ENCODE measurements around the gene DNAJA2. TPM values are rescaled to one million over a fixed set of nuclear protein-coding genes. Genes with fewer than 3 reads are reported as not detected.

The DNAJA2 gene
- total RNA-seq, 2 experiments from 2014 or later: 43.3 to 61.6 TPM

DNA sequence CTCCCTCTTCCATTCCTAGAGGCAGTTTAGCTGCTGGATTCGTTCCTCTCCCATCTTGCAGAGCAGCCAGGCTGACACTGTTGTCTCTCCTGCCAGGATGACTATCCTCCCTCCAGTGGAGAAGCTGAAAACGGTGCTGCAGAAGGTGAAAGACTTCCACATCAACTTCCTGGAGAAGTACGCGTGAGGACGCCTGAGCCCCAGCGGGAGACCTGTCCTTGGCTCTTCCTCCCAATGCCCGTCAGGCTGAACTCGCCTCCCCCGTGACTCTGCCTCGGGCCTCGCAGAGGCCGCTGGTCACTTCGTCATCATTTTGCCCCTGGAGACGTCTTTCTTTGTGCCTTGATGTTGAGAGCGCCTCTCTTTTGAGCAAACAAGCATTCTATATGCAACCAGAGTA is 44.7 kb downstream of the DNAJA2 start:
- POLR2A ChIA-PET: interaction anchor here (0.6 kb wide), 1 partner anchor 265 kb away, joined by 3 read pairs; no protein-coding TSS in a partner anchor
- Histone ChIP-seq H4K20me1 (ENCODE audit: insufficient read depth, low read length) (no peaks in the 10 kb centered on the region), H3K9me3 (ENCODE audit: low read length) (no peaks in the 10 kb centered on the region)

DNA sequence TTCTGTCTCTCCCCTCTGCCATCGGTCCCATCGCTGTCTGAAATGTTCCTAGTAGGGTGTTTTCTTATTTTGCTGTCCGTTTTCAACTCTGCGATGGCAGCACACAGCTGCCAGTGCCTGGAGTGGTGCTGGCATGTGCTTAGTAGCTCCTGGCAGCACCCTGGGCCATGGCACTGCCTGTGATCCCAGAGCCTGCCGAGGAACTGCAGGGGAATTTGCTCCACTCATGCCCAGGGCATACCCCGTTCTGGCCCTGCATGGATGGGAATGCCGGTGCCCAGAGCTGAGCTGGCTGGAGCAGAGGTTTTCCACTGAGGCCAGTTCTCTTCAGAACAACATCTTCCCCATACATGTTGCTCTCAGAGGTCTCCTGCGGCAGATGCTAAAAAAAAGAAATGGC is 46.2 kb downstream of the DNAJA2 start:
- intact Hi-C loops (cut with micrococcal nuclease; ENCODE audit: unreplicated experiment): loop anchor here (5.0 kb wide), 2 partner anchors 75 to 255 kb away; no protein-coding TSS in a partner anchor
- no peak overlapping the region for H3K27ac ChIP-seq (ENCODE audit: low read depth, low read length, poor library complexity, severe bottlenecking)
- H3K4me3 ChIP-seq (ENCODE audit: low read depth, low read length, poor library complexity, severe bottlenecking): no peak overlapping the region
- ChIA-PET CTCF (ENCODE audit: unreplicated experiment) (interaction anchor here (0.6 kb wide), 1 partner anchor 1886 kb away, joined by 3 read pairs; no protein-coding TSS in a partner anchor), POLR2A (interaction anchor here (0.6 kb wide), 1 partner anchor 238 kb away, joined by 3 read pairs; the partner anchor contains the start of gene ORC6)
- H3K4me2 ChIP-seq (ENCODE audit: low read length): no peak overlapping the region
- H3K36me3 ChIP-seq (ENCODE audit: insufficient read depth, low read length): peaks cover 52% of the 10 kb centered on the region
- BruUV-seq (replicated peaks): no TSS peak
- no peaks in the 10 kb centered on the region for H4K20me1 ChIP-seq (ENCODE audit: insufficient read depth, low read length)
- no peak for DNase-seq (ENCODE audit: low spot score)
- no peaks in the 10 kb centered on the region for H3K9me3 ChIP-seq (ENCODE audit: low read length)
- no peaks in the 10 kb centered on the region for H3K9me2 ChIP-seq (ENCODE audit: insufficient read depth, low read length)
- no peak overlapping the region for H2AFZ ChIP-seq (ENCODE audit: low read length)
- no peaks in the 10 kb centered on the region for H3K79me2 ChIP-seq (ENCODE audit: insufficient read depth, low read depth, low read length)
- H3K4me1 ChIP-seq (ENCODE audit: insufficient read depth, low read length, poor library complexity, severe bottlenecking): no peaks in the 10 kb centered on the region
- TF ChIP-seq, protein P1, sequence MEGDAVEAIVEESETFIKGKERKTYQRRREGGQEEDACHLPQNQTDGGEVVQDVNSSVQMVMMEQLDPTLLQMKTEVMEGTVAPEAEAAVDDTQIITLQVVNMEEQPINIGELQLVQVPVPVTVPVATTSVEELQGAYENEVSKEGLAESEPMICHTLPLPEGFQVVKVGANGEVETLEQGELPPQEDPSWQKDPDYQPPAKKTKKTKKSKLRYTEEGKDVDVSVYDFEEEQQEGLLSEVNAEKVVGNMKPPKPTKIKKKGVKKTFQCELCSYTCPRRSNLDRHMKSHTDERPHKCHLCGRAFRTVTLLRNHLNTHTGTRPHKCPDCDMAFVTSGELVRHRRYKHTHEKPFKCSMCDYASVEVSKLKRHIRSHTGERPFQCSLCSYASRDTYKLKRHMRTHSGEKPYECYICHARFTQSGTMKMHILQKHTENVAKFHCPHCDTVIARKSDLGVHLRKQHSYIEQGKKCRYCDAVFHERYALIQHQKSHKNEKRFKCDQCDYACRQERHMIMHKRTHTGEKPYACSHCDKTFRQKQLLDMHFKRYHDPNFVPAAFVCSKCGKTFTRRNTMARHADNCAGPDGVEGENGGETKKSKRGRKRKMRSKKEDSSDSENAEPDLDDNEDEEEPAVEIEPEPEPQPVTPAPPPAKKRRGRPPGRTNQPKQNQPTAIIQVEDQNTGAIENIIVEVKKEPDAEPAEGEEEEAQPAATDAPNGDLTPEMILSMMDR (conservative IDR thresholded peaks at IDR 0.05; ENCODE audit: low read length): no peak
- no peak for TF ChIP-seq EZH2phosphoT487 (IDR thresholded peaks at IDR 0.05; ENCODE audit: borderline replicate concordance, low read depth, low read length)

More for the DNA sequence above, 44.7 kb downstream of the DNAJA2 start:
- no peak overlapping the region for H3K4me2 ChIP-seq (ENCODE audit: low read length)
- H3K4me3 ChIP-seq (ENCODE audit: low read depth, low read length, poor library complexity, severe bottlenecking): no peak overlapping the region
- intact Hi-C loops (cut with micrococcal nuclease; ENCODE audit: unreplicated experiment): loop anchor here (5.0 kb wide), 2 partner anchors 77 to 257 kb away; no protein-coding TSS in a partner anchor
- no peak for DNase-seq (ENCODE audit: low spot score)
- peaks cover 37% of the 10 kb centered on the region; the same call in 1 of the 2 replicates for H3K36me3 ChIP-seq (ENCODE audit: insufficient read depth, low read length)
- H3K9me2 ChIP-seq (ENCODE audit: insufficient read depth, low read length): no peaks in the 10 kb centered on the region
- TF ChIP-seq, protein P1 (conservative IDR thresholded peaks at IDR 0.05; ENCODE audit: low read length): no peak
- no peak for TF ChIP-seq EZH2phosphoT487 (IDR thresholded peaks at IDR 0.05; ENCODE audit: borderline replicate concordance, low read depth, low read length)
- BruUV-seq (replicated peaks): TSS peak; percentile 55
- CTCF ChIA-PET (ENCODE audit: unreplicated experiment): no interaction called here
- peaks cover 11% of the 10 kb centered on the region for H3K4me1 ChIP-seq (ENCODE audit: insufficient read depth, low read length, poor library complexity, severe bottlenecking)
- H2AFZ ChIP-seq (ENCODE audit: low read length): no peak overlapping the region
- H3K27ac ChIP-seq (ENCODE audit: low read depth, low read length, poor library complexity, severe bottlenecking): no peak overlapping the region
- H3K79me2 ChIP-seq (ENCODE audit: insufficient read depth, low read depth, low read length): no peaks in the 10 kb centered on the region

DNA sequence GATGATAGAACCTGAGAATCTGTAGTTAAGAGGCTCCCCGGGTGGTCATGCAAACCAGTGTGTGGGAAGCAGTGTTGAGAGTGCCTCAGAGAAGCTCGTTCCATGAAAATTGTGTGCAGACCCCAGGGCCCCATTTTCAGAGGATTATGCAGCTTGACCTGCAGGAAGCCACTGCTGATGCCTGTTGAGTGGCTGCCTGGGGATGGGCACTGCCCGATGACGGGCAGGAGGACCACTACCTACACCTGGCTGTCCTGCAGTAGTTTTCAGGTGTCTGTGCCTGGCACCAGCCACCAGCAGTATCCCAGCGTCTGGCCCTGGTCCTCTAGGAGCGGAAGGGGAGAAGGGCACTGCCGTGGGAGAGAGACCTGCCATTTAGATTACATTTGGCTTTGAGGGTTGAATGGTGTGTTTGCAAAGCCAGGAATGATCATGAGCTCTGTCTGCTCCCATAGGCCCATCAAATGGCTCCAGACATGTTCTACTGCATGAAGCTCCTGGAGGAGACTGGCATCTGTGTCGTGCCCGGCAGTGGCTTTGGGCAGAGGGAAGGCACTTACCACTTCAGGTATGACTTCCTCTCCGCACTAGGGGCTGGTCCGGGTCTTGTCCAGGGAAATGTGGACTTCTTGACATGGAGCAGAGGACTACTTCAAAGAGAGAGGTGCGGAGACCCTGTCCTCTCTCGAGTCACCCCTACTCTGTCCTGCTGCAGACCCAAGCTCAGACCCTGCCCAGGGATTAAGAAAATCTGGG is 46.8 kb downstream of the DNAJA2 start:
- Histone ChIP-seq H3K27ac (ENCODE audit: low read depth, low read length, poor library complexity, severe bottlenecking) (no peak overlapping the region), H3K4me2 (ENCODE audit: low read length) (no peak overlapping the region), H3K4me3 (ENCODE audit: low read depth, low read length, poor library complexity, severe bottlenecking) (no peak overlapping the region), H3K36me3 (ENCODE audit: insufficient read depth, low read length) (peaks cover 55% of the 10 kb centered on the region), H4K20me1 (ENCODE audit: insufficient read depth, low read length) (no peaks in the 10 kb centered on the region), H2AFZ (ENCODE audit: low read length) (no peak overlapping the region), H3K4me1 (ENCODE audit: insufficient read depth, low read length, poor library complexity, severe bottlenecking) (no peaks in the 10 kb centered on the region), H3K9me3 (ENCODE audit: low read length) (no peaks in the 10 kb centered on the region), H3K79me2 (ENCODE audit: insufficient read depth, low read depth, low read length) (no peaks in the 10 kb centered on the region), H3K9me2 (ENCODE audit: insufficient read depth, low read length) (no peaks in the 10 kb centered on the region)
- DNase-seq (ENCODE audit: low spot score): no peak
- intact Hi-C loops (cut with micrococcal nuclease; ENCODE audit: unreplicated experiment): loop anchor here (5.0 kb wide), 2 partner anchors 74 to 254 kb away; no protein-coding TSS in a partner anchor
- CTCF ChIA-PET (ENCODE audit: unreplicated experiment): no interaction called here
- no TSS peak for BruUV-seq (replicated peaks)
- TF ChIP-seq, protein P1 (conservative IDR thresholded peaks at IDR 0.05; ENCODE audit: low read length): no peak
- TF ChIP-seq EZH2phosphoT487 (IDR thresholded peaks at IDR 0.05; ENCODE audit: borderline replicate concordance, low read depth, low read length): no peak
- POLR2A ChIA-PET: interaction anchor here (0.6 kb wide), 1 partner anchor 237 kb away, joined by 3 read pairs; the partner anchor contains the start of gene ORC6
